ENCODE measurements around the gene NRXN3. TPM values are rescaled to one million over a fixed set of nuclear protein-coding genes. Genes with fewer than 3 reads are reported as not detected.
A peak's percentile ranks its signal among the peaks of the same experiment; 100 is the strongest.

Gene NRXN3
- total and polyA plus RNA-seq, 4 donors = 1.4 to 8.3 (median 4.4) TPM

GRCh38 chr14:79274641-79275291, 1104.6 kb downstream of the NRXN3 start:
- no peak for TF ChIP-seq CTCF (IDR thresholded peaks at IDR 0.05; ENCODE audit: control extremely low read depth, extremely low read depth)
- Histone ChIP-seq H3K9ac (ENCODE audit: insufficient read depth in 1 of 2, low read length in 2 of 2) (no peak overlapping the region), H3K36me3 (ENCODE audit: control insufficient read depth in 4 of 4, insufficient read depth in 4 of 4, low read length in 4 of 4) (no peaks in the 10 kb centered on the region), H3K4me1 (ENCODE audit: control insufficient read depth in 5 of 5, insufficient read depth in 5 of 5, low read length in 5 of 5) (peaks cover 0 to 14% (median 0%) of the 10 kb centered on the region in 5 donors), H3K4me3 (no peak overlapping the region), H3K27ac (ENCODE audit: low read depth in 1 of 2, low read length in 1 of 2) (no peak overlapping the region), H3K9me3 (ENCODE audit: control insufficient read depth in 4 of 4, insufficient read depth in 3 of 4, low read length in 3 of 4) (no peaks in the 10 kb centered on the region), H3K27me3 (ENCODE audit: control insufficient read depth in 3 of 3, insufficient read depth in 3 of 3, low read length in 2 of 3) (peaks cover 0 to 28% (median 26%) of the 10 kb centered on the region in 3 donors)
- ATAC-seq (ENCODE audit: insufficient read depth, low FRiP score) = no peak
- WGBS, 2 donors = 65 to 69% methylated on average over 2 of the region's 2 CpGs
- no peak for DNase-seq

- H3K4me1 ChIP-seq (ENCODE audit: control insufficient read depth in 5 of 5, insufficient read depth in 5 of 5, low read length in 5 of 5) = peaks cover 0 to 18% (median 0%) of the 10 kb centered on the region in 5 donors
- H3K9me3 ChIP-seq (ENCODE audit: control insufficient read depth in 4 of 4, insufficient read depth in 3 of 4, low read length in 3 of 4) = no peaks in the 10 kb centered on the region
- TF ChIP-seq CTCF (IDR thresholded peaks at IDR 0.05; ENCODE audit: control extremely low read depth, extremely low read depth) = no peak
- no peak for DNase-seq
- no peak overlapping the region for H3K9ac ChIP-seq (ENCODE audit: insufficient read depth in 1 of 2, low read length in 2 of 2)
- 83 to 84% methylated on average over 4 of the region's 4 CpGs for WGBS, 2 donors
- H3K4me3 ChIP-seq = no peak overlapping the region
- no peaks in the 10 kb centered on the region for H3K36me3 ChIP-seq (ENCODE audit: control insufficient read depth in 4 of 4, insufficient read depth in 4 of 4, low read length in 4 of 4)
- H3K27ac ChIP-seq (ENCODE audit: low read depth in 1 of 2, low read length in 1 of 2) = no peak overlapping the region
- H3K27me3 ChIP-seq (ENCODE audit: control insufficient read depth in 3 of 3, insufficient read depth in 3 of 3, low read length in 2 of 3) = peaks cover 0 to 33% (median 29%) of the 10 kb centered on the region in 3 donors
- no peak for ATAC-seq (ENCODE audit: insufficient read depth, low FRiP score)
Observed at GRCh38 chr14:79275292-79275655, 1105.1 kb downstream of the NRXN3 start.

GRCh38 chr14:79278286-79278797, 1108.2 kb downstream of the NRXN3 start:
- Histone ChIP-seq H3K27me3 (ENCODE audit: control insufficient read depth in 3 of 3, insufficient read depth in 3 of 3, low read length in 2 of 3) (peaks cover 0 to 52% (median 50%) of the 10 kb centered on the region in 3 donors), H3K9me3 (ENCODE audit: control insufficient read depth in 4 of 4, insufficient read depth in 3 of 4, low read length in 3 of 4) (no peaks in the 10 kb centered on the region), H3K4me1 (ENCODE audit: control insufficient read depth in 5 of 5, insufficient read depth in 5 of 5, low read length in 5 of 5) (peaks cover 0 to 18% (median 0%) of the 10 kb centered on the region in 5 donors), H3K36me3 (ENCODE audit: control insufficient read depth in 4 of 4, insufficient read depth in 4 of 4, low read length in 4 of 4) (no peaks in the 10 kb centered on the region), H3K4me3 (peak overlapping the region; percentile 40), H3K27ac (ENCODE audit: low read depth in 1 of 2, low read length in 1 of 2) (no peak overlapping the region), H3K9ac (ENCODE audit: insufficient read depth in 1 of 2, low read length in 2 of 2) (peak overlapping the region in 1 of 2 donors; percentile 7)
- 15 to 17% methylated on average over 18 of the region's 18 CpGs for WGBS, 2 donors
- no peak for TF ChIP-seq CTCF (IDR thresholded peaks at IDR 0.05; ENCODE audit: control extremely low read depth, extremely low read depth)
- DNase-seq = no peak
- no peak for ATAC-seq (ENCODE audit: insufficient read depth, low FRiP score)

Data from lung (tissue), 12 donors.